Activated naive CD8-positive, alpha-beta T cell (primary cell): ENCODE results near the gene NR2F1.

Experiments
- H3K27ac Mint-ChIP-seq: one replicate; pipeline ENCODE4 v1.8.0; 2021; ENCODE audit warnings: mixed read lengths
- H3K27me3 Mint-ChIP-seq: one replicate; pipeline ENCODE4 v1.8.0; 2021; ENCODE audit warnings: mixed read lengths
- H3K36me3 Mint-ChIP-seq: one replicate; pipeline ENCODE4 v1.8.0; 2021; ENCODE audit warnings: mixed read lengths
- H3K4me1 Mint-ChIP-seq: one replicate; pipeline ENCODE4 v1.8.0; 2021; ENCODE audit warnings: low read depth, mixed read lengths
- H3K4me3 Mint-ChIP-seq: one replicate; pipeline ENCODE4 v1.8.0; 2021; ENCODE audit warnings: mild to moderate bottlenecking, mixed read lengths
- H3K9me3 Mint-ChIP-seq: one replicate; pipeline ENCODE4 v1.8.0; 2021; ENCODE audit warnings: low read depth, mixed read lengths

The NR2F1 gene

GRCh38 chr5:93622240-93622885 is 39.3 kb downstream of the NR2F1 start:
- H3K36me3 Mint-ChIP-seq: peaks cover 11% of the 10 kb centered on the region
- H3K27me3 Mint-ChIP-seq: peaks cover 3% of the 10 kb centered on the region
- no peaks in the 10 kb centered on the region for H3K9me3 Mint-ChIP-seq
- H3K4me3 Mint-ChIP-seq: peak overlapping the region; percentile 64
- peaks cover 27% of the 10 kb centered on the region for H3K4me1 Mint-ChIP-seq
- no peak overlapping the region for H3K27ac Mint-ChIP-seq

GRCh38 chr5:93623153-93623552 is 40.1 kb downstream of the NR2F1 start:
- Mint-ChIP-seq H3K9me3 (no peaks in the 10 kb centered on the region), H3K4me3 (no peak overlapping the region), H3K4me1 (peaks cover 27% of the 10 kb centered on the region), H3K36me3 (peaks cover 11% of the 10 kb centered on the region), H3K27me3 (peaks cover 3% of the 10 kb centered on the region), H3K27ac (no peak overlapping the region)

- Mint-ChIP-seq H3K36me3 (peaks cover 16% of the 10 kb centered on the region), H3K27me3 (no peaks in the 10 kb centered on the region)
These were observed 43.8 kb downstream of the NR2F1 start for GRCh38 chr5:93626801-93627200.

GRCh38 chr5:93632327-93632726 is 49.3 kb downstream of the NR2F1 start:
- Mint-ChIP-seq H3K9me3 (no peaks in the 10 kb centered on the region), H3K36me3 (peaks cover 23% of the 10 kb centered on the region), H3K27ac (no peak overlapping the region), H3K4me3 (no peak overlapping the region), H3K4me1 (no peaks in the 10 kb centered on the region), H3K27me3 (no peaks in the 10 kb centered on the region)

More at GRCh38 chr5:93626801-93627200, 43.8 kb downstream of the NR2F1 start:
- H3K4me1 Mint-ChIP-seq: peaks cover 13% of the 10 kb centered on the region
- H3K4me3 Mint-ChIP-seq: no peak overlapping the region
- no peaks in the 10 kb centered on the region for H3K9me3 Mint-ChIP-seq
- H3K27ac Mint-ChIP-seq: no peak overlapping the region

GRCh38 chr5:93635991-93636390 is 53.0 kb downstream of the NR2F1 start:
- H3K4me3 Mint-ChIP-seq: no peak overlapping the region
- H3K9me3 Mint-ChIP-seq: no peaks in the 10 kb centered on the region
- no peaks in the 10 kb centered on the region for H3K4me1 Mint-ChIP-seq
- H3K27me3 Mint-ChIP-seq: no peaks in the 10 kb centered on the region
- peaks cover 13% of the 10 kb centered on the region for H3K36me3 Mint-ChIP-seq
- H3K27ac Mint-ChIP-seq: no peak overlapping the region

- H3K4me1 Mint-ChIP-seq: no peaks in the 10 kb centered on the region
- H3K27ac Mint-ChIP-seq: no peak overlapping the region
- no peak overlapping the region for H3K4me3 Mint-ChIP-seq
- H3K36me3 Mint-ChIP-seq: peaks cover 13% of the 10 kb centered on the region
- H3K9me3 Mint-ChIP-seq: no peaks in the 10 kb centered on the region
- H3K27me3 Mint-ChIP-seq: no peaks in the 10 kb centered on the region
These were observed 53.8 kb downstream of the NR2F1 start for GRCh38 chr5:93636837-93637236.

GRCh38 chr5:93637697-93638096 is 54.7 kb downstream of the NR2F1 start:
- H3K4me1 Mint-ChIP-seq: no peaks in the 10 kb centered on the region
- H3K36me3 Mint-ChIP-seq: peaks cover 7% of the 10 kb centered on the region
- no peaks in the 10 kb centered on the region for H3K9me3 Mint-ChIP-seq
- H3K27ac Mint-ChIP-seq: no peak overlapping the region
- H3K27me3 Mint-ChIP-seq: no peaks in the 10 kb centered on the region
- H3K4me3 Mint-ChIP-seq: no peak overlapping the region

GRCh38 chr5:93642526-93642925 is 59.5 kb downstream of the NR2F1 start:
- no peak overlapping the region for H3K27ac Mint-ChIP-seq
- H3K4me3 Mint-ChIP-seq: no peak overlapping the region
- no peaks in the 10 kb centered on the region for H3K9me3 Mint-ChIP-seq
- H3K36me3 Mint-ChIP-seq: no peaks in the 10 kb centered on the region
- H3K4me1 Mint-ChIP-seq: no peaks in the 10 kb centered on the region
- H3K27me3 Mint-ChIP-seq: no peaks in the 10 kb centered on the region
